Chondrocyte (in vitro differentiated cells): Measurements from ENCODE around the gene TOR1B. TPM values are rescaled to one million over a fixed set of nuclear protein-coding genes. Genes with fewer than 3 reads are reported as not detected.
A peak's percentile ranks its signal among the peaks of the same experiment; 100 is the strongest.

Experiments used
- DNase-seq: peaks from one replicate; pipeline ENCODE4 v3.0.0; 2021; ENCODE audit warnings: mixed read lengths, low spot score
- H3K27ac Mint-ChIP-seq: one replicate; pipeline ENCODE4 v1.8.0; 2021; ENCODE audit warnings: mild to moderate bottlenecking, moderate library complexity, mixed read lengths; ENCODE audit not compliant: unreplicated experiment
- H3K27me3 Mint-ChIP-seq: 2 replicates; pipeline ENCODE4 v1.8.0; 2021; ENCODE audit warnings: low read depth, mixed read lengths
- H3K36me3 Mint-ChIP-seq: 2 replicates; pipeline ENCODE4 v1.8.0; 2021; ENCODE audit warnings: low read depth, mixed read lengths
- H3K4me1 Mint-ChIP-seq: 2 replicates; pipeline ENCODE4 v1.8.0; 2021; ENCODE audit warnings: low read depth, mild to moderate bottlenecking, mixed read lengths
- H3K4me3 Mint-ChIP-seq: one replicate; pipeline ENCODE4 v1.8.0; 2021; ENCODE audit warnings: mild to moderate bottlenecking, moderate library complexity, mixed read lengths; ENCODE audit not compliant: unreplicated experiment
- H3K9me3 Mint-ChIP-seq: 2 replicates; pipeline ENCODE4 v1.8.0; 2021; ENCODE audit warnings: low read depth, mixed read lengths
- CTCF ChIP-seq: fragments of 200-600 bp; sonication (generic); IDR thresholded peaks from 2 replicates; pipeline ENCODE4 v1.5.0; 2021; ENCODE audit warnings: antibody characterized with exemption, mild to moderate bottlenecking, moderate library complexity
- total RNA-seq: library from RNA; stranded (reverse); gene quantifications from 3 replicates; pipeline ENCODE4 v1.2.1, GENCODE V29; 2021

Gene TOR1B
- total RNA-seq, 1 donor from 2014 or later = 39.4 TPM

GRCh38 chr9:129814432-129815223, 11.6 kb downstream of the TOR1B start:
- Mint-ChIP-seq H3K27me3 (no peaks in the 10 kb centered on the region), H3K4me3 (no peak overlapping the region), H3K9me3 (no peaks in the 10 kb centered on the region), H3K27ac (no peak overlapping the region), H3K4me1 (peaks cover 15% of the 10 kb centered on the region), H3K36me3 (peaks cover 16% of the 10 kb centered on the region)
- no peak for DNase-seq
- TF ChIP-seq CTCF = no peak

GRCh38 chr9:129815278-129815677, 12.3 kb downstream of the TOR1B start:
- H3K27ac Mint-ChIP-seq = peak overlapping the region; percentile 61
- H3K4me1 Mint-ChIP-seq = peaks cover 15% of the 10 kb centered on the region
- TF ChIP-seq CTCF = no peak
- no peaks in the 10 kb centered on the region for H3K27me3 Mint-ChIP-seq
- no peaks in the 10 kb centered on the region for H3K9me3 Mint-ChIP-seq
- no peak overlapping the region for H3K4me3 Mint-ChIP-seq
- peaks cover 14% of the 10 kb centered on the region for H3K36me3 Mint-ChIP-seq
- no peak for DNase-seq

GRCh38 chr9:129816501-129817435, 13.8 kb downstream of the TOR1B start:
- TF ChIP-seq CTCF = no peak
- peaks cover 15% of the 10 kb centered on the region for H3K4me1 Mint-ChIP-seq
- peaks cover 14% of the 10 kb centered on the region for H3K36me3 Mint-ChIP-seq
- no peak for DNase-seq
- H3K27ac Mint-ChIP-seq = no peak overlapping the region
- no peaks in the 10 kb centered on the region for H3K27me3 Mint-ChIP-seq
- no peak overlapping the region for H3K4me3 Mint-ChIP-seq
- H3K9me3 Mint-ChIP-seq = no peaks in the 10 kb centered on the region

- no peak for DNase-seq
- TF ChIP-seq CTCF = no peak
- H3K4me1 Mint-ChIP-seq = peaks cover 11% of the 10 kb centered on the region
- no peaks in the 10 kb centered on the region for H3K9me3 Mint-ChIP-seq
- H3K27ac Mint-ChIP-seq = peak overlapping the region; percentile 76
- H3K27me3 Mint-ChIP-seq = no peaks in the 10 kb centered on the region
- H3K4me3 Mint-ChIP-seq = peak overlapping the region; percentile 82
- H3K36me3 Mint-ChIP-seq = peaks cover 8% of the 10 kb centered on the region
Measured at GRCh38 chr9:129822898-129823541, 20.0 kb downstream of the TOR1B start.

GRCh38 chr9:129823542-129823934, 20.6 kb downstream of the TOR1B start:
- peaks cover 5% of the 10 kb centered on the region for H3K36me3 Mint-ChIP-seq
- peak overlapping the region; percentile 82 for H3K4me3 Mint-ChIP-seq
- no peaks in the 10 kb centered on the region for H3K27me3 Mint-ChIP-seq
- H3K9me3 Mint-ChIP-seq = no peaks in the 10 kb centered on the region
- no peak for TF ChIP-seq CTCF
- H3K4me1 Mint-ChIP-seq = peaks cover 11% of the 10 kb centered on the region
- no peak for DNase-seq
- peak overlapping the region; percentile 65 for H3K27ac Mint-ChIP-seq
